ENCODE measurements around the gene ATXN2.

Gene ATXN2

DNA sequence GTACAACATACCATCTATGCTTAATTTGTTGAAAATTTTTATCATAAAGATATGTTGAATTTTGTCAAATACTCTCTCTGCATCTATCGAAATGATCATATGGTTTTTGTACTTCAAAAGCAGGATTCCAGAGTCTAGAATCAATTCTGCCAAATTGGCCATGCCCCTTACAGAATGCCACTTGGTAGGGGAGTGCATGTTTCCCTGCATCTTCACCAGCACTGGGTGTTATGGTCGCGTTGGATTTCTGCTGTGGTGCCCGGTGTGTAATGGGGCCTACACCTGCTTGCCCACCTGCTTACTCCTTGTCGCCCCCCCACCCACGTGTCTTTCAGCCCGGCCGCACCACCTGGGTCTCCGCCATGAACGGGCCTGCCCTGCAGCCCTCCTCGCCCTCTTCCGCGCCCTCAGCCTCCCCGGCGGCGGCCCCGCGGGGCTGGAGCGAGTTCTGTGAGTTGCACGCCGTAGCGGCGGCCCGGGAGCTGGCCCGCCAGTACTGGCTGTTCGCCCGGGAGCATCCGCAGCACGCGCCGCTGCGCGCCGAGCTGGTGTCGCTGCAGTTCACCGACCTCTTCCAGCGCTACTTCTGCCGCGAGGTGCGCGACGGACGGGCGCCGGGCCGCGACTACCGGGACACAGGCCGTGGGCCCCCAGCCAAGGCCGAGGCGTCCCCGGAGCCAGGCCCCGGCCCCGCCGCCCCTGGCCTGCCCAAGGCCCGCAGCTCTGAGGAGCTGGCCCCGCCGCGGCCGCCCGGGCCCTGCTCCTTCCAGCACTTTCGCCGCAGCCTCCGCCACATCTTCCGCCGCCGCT is 181.1 kb downstream of the ATXN2 start:
- H2BK12ac ChIP-seq (ENCODE audit: low read length) = peak overlapping the region; percentile 19
- no peak overlapping the region for H4K91ac ChIP-seq (ENCODE audit: low read depth, low read length, poor library complexity)
- peak overlapping the region; percentile 18 for H3K23ac ChIP-seq (ENCODE audit: low read depth, low read length, poor library complexity)
- no peaks in the 10 kb centered on the region for H3K79me1 ChIP-seq (ENCODE audit: low read depth, low read length)
- no peak overlapping the region for H3K27ac ChIP-seq (replicated peaks; ENCODE audit: low read length)
- H3K4me1 ChIP-seq (ENCODE audit: control insufficient read depth in 2 of 2, insufficient read depth in 1 of 2, low read depth in 1 of 2, low read length in 2 of 2) = peaks cover 0 to 5% of the 10 kb centered on the region in 2 donors
- H2AFZ ChIP-seq (ENCODE audit: low read length) = no peak overlapping the region
- no peaks in the 10 kb centered on the region for H3K27me3 ChIP-seq (ENCODE audit: control insufficient read depth in 3 of 3, insufficient read depth in 3 of 3, low read depth in 1 of 3, low read length in 3 of 3)
- no peak overlapping the region for H4K8ac ChIP-seq (ENCODE audit: low read depth, low read length)
- no peak overlapping the region for H3K9ac ChIP-seq (ENCODE audit: low read depth, low read length, poor library complexity)
- peaks cover 1 to 12% of the 10 kb centered on the region in 2 donors for H3K36me3 ChIP-seq (replicated peaks in 1 of 2; ENCODE audit: control insufficient read depth in 2 of 2, insufficient read depth in 2 of 2, low read length in 2 of 2)
- DNase-seq (ENCODE audit: low spot score) = no peak
- H3K4me3 ChIP-seq (ENCODE audit: low read length in 2 of 2) = peak overlapping the region in 1 of 2 donors; percentile 25
- H3K18ac ChIP-seq (ENCODE audit: low read length) = peak overlapping the region; percentile 42
- H3K4ac ChIP-seq (ENCODE audit: low read length) = no peak overlapping the region
- no peak overlapping the region for H2BK15ac ChIP-seq (ENCODE audit: low read length)
- peak overlapping the region; percentile 59 for H2AK5ac ChIP-seq (ENCODE audit: low read depth, low read length)
- H2BK120ac ChIP-seq (ENCODE audit: low read depth, low read length) = no peak overlapping the region
- no peak overlapping the region for H3K4me2 ChIP-seq (ENCODE audit: insufficient read depth, low read length, poor library complexity, severe bottlenecking)
- H3K9me3 ChIP-seq (replicated peaks in 1 of 2; ENCODE audit: control insufficient read depth in 2 of 2, insufficient read depth in 1 of 2, low read depth in 1 of 2, low read length in 2 of 2) = no peaks in the 10 kb centered on the region
- H3K14ac ChIP-seq (ENCODE audit: low read length) = peak overlapping the region; percentile 67
- H2BK5ac ChIP-seq (ENCODE audit: low read length) = no peak overlapping the region
- WGBS, 2 donors (ENCODE audit: extremely low coverage in 2 of 2, insufficient read length in 2 of 2, insufficient replicate concordance in 1 of 2) = no CpG with 5 or more reads among the region's 67 CpGs

DNA sequence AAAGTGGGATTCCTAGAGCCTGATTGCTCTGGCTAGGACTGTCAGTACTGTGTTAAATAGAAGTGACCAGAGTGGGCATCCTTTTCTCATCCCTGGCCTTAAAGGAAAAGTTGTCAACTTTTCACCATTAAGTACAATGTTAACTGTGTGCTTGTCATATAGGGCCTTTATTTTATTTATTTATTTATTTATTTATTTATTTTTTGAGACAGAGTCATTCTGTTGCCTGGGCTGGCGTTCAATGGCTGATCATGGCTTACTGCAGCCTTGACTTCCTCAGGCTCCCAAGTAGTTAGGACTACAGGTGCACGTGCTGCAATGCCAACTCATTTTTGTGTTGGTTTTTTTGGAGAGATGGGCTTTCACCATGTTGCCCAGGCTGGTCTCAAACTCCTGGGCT is 181.8 kb downstream of the ATXN2 start:
- WGBS, 2 donors (ENCODE audit: extremely low coverage in 2 of 2, insufficient read length in 2 of 2, insufficient replicate concordance in 1 of 2) = no CpG with 5 or more reads among the region's 2 CpGs
- peaks cover 0 to 8% of the 10 kb centered on the region in 2 donors for H3K4me1 ChIP-seq (ENCODE audit: control insufficient read depth in 2 of 2, insufficient read depth in 1 of 2, low read depth in 1 of 2, low read length in 2 of 2)
- no peak overlapping the region for H2BK12ac ChIP-seq (ENCODE audit: low read length)
- H3K4me2 ChIP-seq (ENCODE audit: insufficient read depth, low read length, poor library complexity, severe bottlenecking) = no peak overlapping the region
- DNase-seq (ENCODE audit: low spot score) = no peak
- H2BK15ac ChIP-seq (ENCODE audit: low read length) = no peak overlapping the region
- no peak overlapping the region for H4K8ac ChIP-seq (ENCODE audit: low read depth, low read length)
- H2AFZ ChIP-seq (ENCODE audit: low read length) = no peak overlapping the region
- no peak overlapping the region for H3K14ac ChIP-seq (ENCODE audit: low read length)
- no peak overlapping the region for H3K4ac ChIP-seq (ENCODE audit: low read length)
- no peak overlapping the region for H2BK5ac ChIP-seq (ENCODE audit: low read length)
- no peak overlapping the region for H3K18ac ChIP-seq (ENCODE audit: low read length)
- H3K27me3 ChIP-seq (ENCODE audit: control insufficient read depth in 3 of 3, insufficient read depth in 3 of 3, low read depth in 1 of 3, low read length in 3 of 3) = no peaks in the 10 kb centered on the region
- no peaks in the 10 kb centered on the region for H3K9me3 ChIP-seq (replicated peaks in 1 of 2; ENCODE audit: control insufficient read depth in 2 of 2, insufficient read depth in 1 of 2, low read depth in 1 of 2, low read length in 2 of 2)
- H2AK5ac ChIP-seq (ENCODE audit: low read depth, low read length) = no peak overlapping the region
- H3K27ac ChIP-seq (replicated peaks; ENCODE audit: low read length) = no peak overlapping the region
- no peaks in the 10 kb centered on the region for H3K79me1 ChIP-seq (ENCODE audit: low read depth, low read length)
- H3K36me3 ChIP-seq (replicated peaks in 1 of 2; ENCODE audit: control insufficient read depth in 2 of 2, insufficient read depth in 2 of 2, low read length in 2 of 2) = peaks cover 1 to 12% of the 10 kb centered on the region in 2 donors
- H3K4me3 ChIP-seq (ENCODE audit: low read length in 2 of 2) = no peak overlapping the region
- H3K9ac ChIP-seq (ENCODE audit: low read depth, low read length, poor library complexity) = no peak overlapping the region
- H4K91ac ChIP-seq (ENCODE audit: low read depth, low read length, poor library complexity) = no peak overlapping the region
- H2BK120ac ChIP-seq (ENCODE audit: low read depth, low read length) = no peak overlapping the region
- no peak overlapping the region for H3K23ac ChIP-seq (ENCODE audit: low read depth, low read length, poor library complexity)

DNA sequence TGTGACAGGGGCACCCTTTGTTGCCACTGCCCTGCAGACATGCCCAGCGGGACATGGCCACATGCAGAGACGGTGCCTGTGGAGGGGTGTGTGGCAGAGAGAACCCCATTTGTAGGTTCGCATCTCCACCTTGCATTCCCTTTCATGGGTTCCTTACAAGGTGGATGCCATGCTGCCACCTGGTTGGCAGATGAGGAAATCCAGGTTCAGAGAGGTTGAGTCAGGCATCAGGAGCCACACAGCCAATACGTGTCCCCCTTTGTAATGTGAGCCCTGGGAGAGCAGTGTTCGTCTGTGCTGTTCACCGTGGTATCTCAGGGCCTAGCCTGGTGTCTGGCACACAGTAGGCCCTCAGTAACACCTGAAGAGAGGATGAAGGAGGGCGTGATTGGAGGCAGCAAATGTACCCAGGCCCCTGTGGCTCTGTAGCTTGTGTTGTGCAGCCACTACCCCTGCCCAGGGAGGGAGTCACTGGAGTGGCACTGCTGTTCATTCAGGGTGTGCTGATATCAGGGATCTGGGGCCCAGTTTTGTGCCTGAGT is 184.3 kb downstream of the ATXN2 start:
- no peak overlapping the region for H4K8ac ChIP-seq (ENCODE audit: low read depth, low read length)

DNA sequence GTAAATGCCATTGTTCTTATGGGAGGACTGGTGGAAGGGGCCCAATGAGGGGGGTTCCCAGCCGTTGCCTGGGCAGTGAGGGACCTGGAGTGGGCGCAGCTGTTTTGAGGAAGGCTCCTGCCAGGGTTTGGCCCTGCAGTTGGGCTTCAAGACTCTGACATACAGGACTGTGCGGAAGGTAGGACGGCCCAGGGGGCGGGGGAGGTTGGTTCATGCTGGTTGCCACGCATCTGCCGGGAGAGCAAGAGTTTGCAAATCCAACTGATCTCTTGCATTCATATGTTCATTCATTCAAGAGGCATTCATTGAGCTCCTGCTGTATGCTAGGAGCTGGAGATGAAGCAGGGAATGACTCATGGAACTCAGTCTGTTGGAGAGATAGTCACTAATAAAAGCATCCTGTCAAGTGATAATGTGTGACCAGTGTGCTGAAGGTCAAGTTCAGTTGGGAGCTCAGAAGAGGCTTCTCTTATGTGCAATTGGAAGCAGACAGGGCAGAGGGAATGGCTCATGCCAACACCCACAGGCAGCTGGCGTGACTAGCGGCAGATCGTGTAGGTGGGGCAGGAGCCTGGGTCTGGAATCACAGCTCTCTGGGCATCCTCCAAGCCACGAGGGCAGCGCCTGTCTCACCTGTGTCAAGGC is 185.6 kb downstream of the ATXN2 start:
- no peak overlapping the region for H3K4me2 ChIP-seq (ENCODE audit: insufficient read depth, low read length, poor library complexity, severe bottlenecking)
- peaks cover 2% of the 10 kb centered on the region for H3K79me1 ChIP-seq (ENCODE audit: low read depth, low read length)
- H3K23ac ChIP-seq (ENCODE audit: low read depth, low read length, poor library complexity) = no peak overlapping the region
- no peak overlapping the region for H2AK5ac ChIP-seq (ENCODE audit: low read depth, low read length)
- no peak overlapping the region for H4K91ac ChIP-seq (ENCODE audit: low read depth, low read length, poor library complexity)
- no CpG with 5 or more reads among the region's 12 CpGs for WGBS, 2 donors (ENCODE audit: extremely low coverage in 2 of 2, insufficient read length in 2 of 2, insufficient replicate concordance in 1 of 2)
- H3K27ac ChIP-seq (replicated peaks; ENCODE audit: low read length) = no peak overlapping the region
- no peak overlapping the region for H4K8ac ChIP-seq (ENCODE audit: low read depth, low read length)
- no peak overlapping the region for H2AFZ ChIP-seq (ENCODE audit: low read length)
- no peak overlapping the region for H3K18ac ChIP-seq (ENCODE audit: low read length)
- peak overlapping the region; percentile 67 for H2BK5ac ChIP-seq (ENCODE audit: low read length)
- H2BK12ac ChIP-seq (ENCODE audit: low read length) = no peak overlapping the region
- no peaks in the 10 kb centered on the region for H3K36me3 ChIP-seq (replicated peaks in 1 of 2; ENCODE audit: control insufficient read depth in 2 of 2, insufficient read depth in 2 of 2, low read length in 2 of 2)
- no peak for DNase-seq (ENCODE audit: low spot score)
- H3K4ac ChIP-seq (ENCODE audit: low read length) = no peak overlapping the region
- H3K27me3 ChIP-seq (ENCODE audit: control insufficient read depth in 3 of 3, insufficient read depth in 3 of 3, low read depth in 1 of 3, low read length in 3 of 3) = no peaks in the 10 kb centered on the region
- no peak overlapping the region for H2BK15ac ChIP-seq (ENCODE audit: low read length)
- no peak overlapping the region for H3K4me3 ChIP-seq (ENCODE audit: low read length in 2 of 2)
- H3K14ac ChIP-seq (ENCODE audit: low read length) = no peak overlapping the region
- peaks cover 18 to 28% of the 10 kb centered on the region in 2 donors for H3K4me1 ChIP-seq (ENCODE audit: control insufficient read depth in 2 of 2, insufficient read depth in 1 of 2, low read depth in 1 of 2, low read length in 2 of 2)
- no peak overlapping the region for H3K9ac ChIP-seq (ENCODE audit: low read depth, low read length, poor library complexity)
- H3K9me3 ChIP-seq (replicated peaks in 1 of 2; ENCODE audit: control insufficient read depth in 2 of 2, insufficient read depth in 1 of 2, low read depth in 1 of 2, low read length in 2 of 2) = no peaks in the 10 kb centered on the region
- H2BK120ac ChIP-seq (ENCODE audit: low read depth, low read length) = no peak overlapping the region

More for the DNA sequence above, 184.3 kb downstream of the ATXN2 start:
- no peak overlapping the region for H3K4me2 ChIP-seq (ENCODE audit: insufficient read depth, low read length, poor library complexity, severe bottlenecking)
- no peak overlapping the region for H3K9ac ChIP-seq (ENCODE audit: low read depth, low read length, poor library complexity)
- H3K14ac ChIP-seq (ENCODE audit: low read length) = no peak overlapping the region
- no peaks in the 10 kb centered on the region for H3K9me3 ChIP-seq (replicated peaks in 1 of 2; ENCODE audit: control insufficient read depth in 2 of 2, insufficient read depth in 1 of 2, low read depth in 1 of 2, low read length in 2 of 2)
- H4K91ac ChIP-seq (ENCODE audit: low read depth, low read length, poor library complexity) = no peak overlapping the region
- no peak overlapping the region for H3K23ac ChIP-seq (ENCODE audit: low read depth, low read length, poor library complexity)
- H3K4ac ChIP-seq (ENCODE audit: low read length) = no peak overlapping the region
- H3K4me3 ChIP-seq (ENCODE audit: low read length in 2 of 2) = no peak overlapping the region
- H2AK5ac ChIP-seq (ENCODE audit: low read depth, low read length) = no peak overlapping the region
- no CpG with 5 or more reads among the region's 7 CpGs for WGBS, 2 donors (ENCODE audit: extremely low coverage in 2 of 2, insufficient read length in 2 of 2, insufficient replicate concordance in 1 of 2)
- no peak overlapping the region for H2BK5ac ChIP-seq (ENCODE audit: low read length)
- peaks cover 0 to 4% of the 10 kb centered on the region in 2 donors for H3K36me3 ChIP-seq (replicated peaks in 1 of 2; ENCODE audit: control insufficient read depth in 2 of 2, insufficient read depth in 2 of 2, low read length in 2 of 2)
- H2BK12ac ChIP-seq (ENCODE audit: low read length) = no peak overlapping the region
- no peaks in the 10 kb centered on the region for H3K27me3 ChIP-seq (ENCODE audit: control insufficient read depth in 3 of 3, insufficient read depth in 3 of 3, low read depth in 1 of 3, low read length in 3 of 3)
- no peak overlapping the region for H3K18ac ChIP-seq (ENCODE audit: low read length)
- H3K79me1 ChIP-seq (ENCODE audit: low read depth, low read length) = peaks cover 2% of the 10 kb centered on the region
- DNase-seq (ENCODE audit: low spot score) = no peak
- no peak overlapping the region for H2BK15ac ChIP-seq (ENCODE audit: low read length)
- no peak overlapping the region for H2AFZ ChIP-seq (ENCODE audit: low read length)
- no peak overlapping the region for H3K27ac ChIP-seq (replicated peaks; ENCODE audit: low read length)
- no peak overlapping the region for H2BK120ac ChIP-seq (ENCODE audit: low read depth, low read length)
- peaks cover 15 to 24% of the 10 kb centered on the region in 2 donors for H3K4me1 ChIP-seq (ENCODE audit: control insufficient read depth in 2 of 2, insufficient read depth in 1 of 2, low read depth in 1 of 2, low read length in 2 of 2)
